ENCODE data around the gene RNF168.
"Not testable (repeated sequence)": the region's sequence is repeated elsewhere in the genome, so short reads cannot be mapped to it uniquely, and the experiment has no call there.

The RNF168 gene

GRCh38 chr3:196503196-196504076 is at the start of gene RNF168:
TSS of gene RNF168 (minus strand) at chr3:196503768. CDS start at chr3:196503173, 595 bp downstream.
- in situ Hi-C loops (cut with MboI; ENCODE audit: low sequenced_read_pairs) = loop anchor here (25.0 kb wide), 1 partner anchor 441 kb away; no protein-coding TSS in a partner anchor

- in situ Hi-C loops (cut with MboI; ENCODE audit: low sequenced_read_pairs) = no loop called here
Observed at GRCh38 chr3:196552253-196552652, 48.7 kb upstream of the RNF168 start.

GRCh38 chr3:196550172-196550571 is 46.6 kb upstream of the RNF168 start:
- in situ Hi-C loops (cut with MboI; ENCODE audit: low sequenced_read_pairs) = not testable (repeated sequence)

- in situ Hi-C loops (cut with MboI; ENCODE audit: low sequenced_read_pairs) = not testable (repeated sequence)
Observed at GRCh38 chr3:196549312-196549711, 45.7 kb upstream of the RNF168 start.

GRCh38 chr3:196547067-196547466 is 43.5 kb upstream of the RNF168 start:
- in situ Hi-C loops (cut with MboI; ENCODE audit: low sequenced_read_pairs) = no loop called here

- in situ Hi-C loops (cut with MboI; ENCODE audit: low sequenced_read_pairs) = no loop called here
Observed at GRCh38 chr3:196546537-196546936, 43.0 kb upstream of the RNF168 start.

GRCh38 chr3:196544491-196544992 is 41.0 kb upstream of the RNF168 start:
- in situ Hi-C loops (cut with MboI; ENCODE audit: low sequenced_read_pairs) = no loop called here

- in situ Hi-C loops (cut with MboI; ENCODE audit: low sequenced_read_pairs) = no loop called here
Observed at GRCh38 chr3:196541684-196542445, 38.3 kb upstream of the RNF168 start.

GRCh38 chr3:196537319-196537984 is 33.9 kb upstream of the RNF168 start:
- in situ Hi-C loops (cut with MboI; ENCODE audit: low sequenced_read_pairs) = no loop called here

GRCh38 chr3:196533260-196533681 is 29.7 kb upstream of the RNF168 start:
- in situ Hi-C loops (cut with MboI; ENCODE audit: low sequenced_read_pairs) = no loop called here

- in situ Hi-C loops (cut with MboI; ENCODE audit: low sequenced_read_pairs) = no loop called here
Observed at GRCh38 chr3:196531418-196531817, 27.9 kb upstream of the RNF168 start.

GRCh38 chr3:196528639-196529233 is 25.2 kb upstream of the RNF168 start:
- in situ Hi-C loops (cut with MboI; ENCODE audit: low sequenced_read_pairs) = no loop called here

GRCh38 chr3:196525141-196525540 is 21.6 kb upstream of the RNF168 start:
- in situ Hi-C loops (cut with MboI; ENCODE audit: low sequenced_read_pairs) = no loop called here

- in situ Hi-C loops (cut with MboI; ENCODE audit: low sequenced_read_pairs) = loop anchor here (5.0 to 25.0 kb wide), 2 partner anchors 272 to 462 kb away; no protein-coding TSS in a partner anchor
Observed at GRCh38 chr3:196524527-196524926, 21.0 kb upstream of the RNF168 start.

GRCh38 chr3:196523841-196524240 is 20.3 kb upstream of the RNF168 start:
- in situ Hi-C loops (cut with MboI; ENCODE audit: low sequenced_read_pairs) = loop anchor here (5.0 to 25.0 kb wide), 2 partner anchors 272 to 462 kb away; no protein-coding TSS in a partner anchor

GRCh38 chr3:196521291-196521690 is 17.7 kb upstream of the RNF168 start:
- in situ Hi-C loops (cut with MboI; ENCODE audit: low sequenced_read_pairs) = loop anchor here (5.0 to 25.0 kb wide), 2 partner anchors 269 to 459 kb away; no protein-coding TSS in a partner anchor

- in situ Hi-C loops (cut with MboI; ENCODE audit: low sequenced_read_pairs) = loop anchor here (5.0 to 25.0 kb wide), 2 partner anchors 267 to 457 kb away; no protein-coding TSS in a partner anchor
Observed at GRCh38 chr3:196519718-196520082, 16.1 kb upstream of the RNF168 start.

GRCh38 chr3:196518966-196519717 is 15.6 kb upstream of the RNF168 start:
- in situ Hi-C loops (cut with MboI; ENCODE audit: low sequenced_read_pairs) = loop anchor here (25.0 kb wide), 1 partner anchor 457 kb away; no protein-coding TSS in a partner anchor

GRCh38 chr3:196517919-196518318 is 14.4 kb upstream of the RNF168 start:
- in situ Hi-C loops (cut with MboI; ENCODE audit: low sequenced_read_pairs) = loop anchor here (25.0 kb wide), 1 partner anchor 456 kb away; no protein-coding TSS in a partner anchor
